Upper lobe of right lung (tissue), 1 donor: ENCODE measurements around the gene CGB8. TPM values are rescaled to one million over a fixed set of nuclear protein-coding genes. Genes with fewer than 3 reads are reported as not detected.
"Not testable (repeated sequence)": the region's sequence is repeated elsewhere in the genome, so short reads cannot be mapped to it uniquely, and the experiment has no call there.

Experiments
- ATAC-seq: fragments of 200-7000 bp; cut with Tn5 transposase; one replicate; pipeline ENCODE4 v1.9.1; 2020; ENCODE audit warnings: mild to moderate bottlenecking, moderate library complexity
- DNase-seq: peaks from one replicate; pipeline ENCODE4 v3.0.0-alpha.2; 2020
- H3K27ac ChIP-seq: fragments of 200-600 bp; one replicate; pipeline ENCODE4 v1.8.0; 2022
- H3K27me3 ChIP-seq: fragments of 200-600 bp; one replicate; pipeline ENCODE4 v1.8.0; 2022; ENCODE audit warnings: mild to moderate bottlenecking
- H3K36me3 ChIP-seq: fragments of 200-600 bp; one replicate; pipeline ENCODE4 v1.8.0; 2022
- H3K4me1 ChIP-seq: fragments of 200-600 bp; one replicate; pipeline ENCODE4 v1.8.0; 2022
- H3K4me3 ChIP-seq: fragments of 200-600 bp; one replicate; pipeline ENCODE4 v1.8.0; 2022; ENCODE audit warnings: mild to moderate bottlenecking
- H3K9me3 ChIP-seq: fragments of 200-600 bp; one replicate; pipeline ENCODE4 v1.8.0; 2022
- CTCF ChIP-seq: fragments of 200-600 bp; IDR thresholded peaks from one replicate; pipeline ENCODE4 v1.8.0; 2022; ENCODE audit warnings: antibody characterized with exemption
- intact Hi-C: fragments of 100-400 bp; cut with DNase I; formaldehyde crosslinking; loops from one replicate; pipeline ENCODE4 v1.11.0; 2022
- total RNA-seq: library from RNA; stranded (reverse); fragmentation: NEBNext Ultra II Directional; extraction: Animal tissue kit (Norgen Biotek cat#: 25700); gene quantifications from one replicate; pipeline ENCODE4 v1.2.1, GENCODE V29; 2021
- donor health status: DM: no; HTN: yes; CAD: no; lungs with severe emphysema.

The CGB8 gene
- total RNA-seq, 1 donor from 2014 or later = not detected

- Histone ChIP-seq H3K27ac (no peak overlapping the region), H3K4me1 (peaks cover 6% of the 10 kb centered on the region), H3K4me3 (no peak overlapping the region), H3K36me3 (no peaks in the 10 kb centered on the region), H3K9me3 (no peaks in the 10 kb centered on the region), H3K27me3 (no peaks in the 10 kb centered on the region)
- DNase-seq (no peak), ATAC-seq (no peak)
- TF ChIP-seq CTCF = no peak
- intact Hi-C loops = no loop called here
Measured at GRCh38 chr19:49080392-49080791, 31.5 kb upstream of the CGB8 start.

- DNase-seq = peak; percentile 85
- H3K36me3 ChIP-seq, H3K4me1 ChIP-seq, H3K4me3 ChIP-seq, H3K27ac ChIP-seq, H3K9me3 ChIP-seq, ATAC-seq, intact Hi-C loops: not testable (repeated sequence)
- H3K27me3 ChIP-seq = peaks cover 43% of the 10 kb centered on the region
- TF ChIP-seq CTCF = peak; percentile 67
Measured at GRCh38 chr19:49074869-49075268, 26.0 kb upstream of the CGB8 start.

GRCh38 chr19:49073514-49074378 is 24.8 kb upstream of the CGB8 start:
- Histone ChIP-seq H3K9me3 (no peaks in the 10 kb centered on the region), H3K27me3 (peaks cover 51% of the 10 kb centered on the region), H3K27ac (no peak overlapping the region), H3K4me3 (no peak overlapping the region), H3K36me3 (no peaks in the 10 kb centered on the region), H3K4me1 (no peaks in the 10 kb centered on the region)
- ATAC-seq (no peak), DNase-seq (no peak)
- intact Hi-C loops = no loop called here
- TF ChIP-seq CTCF = no peak

GRCh38 chr19:49071860-49072547 is 23.1 kb upstream of the CGB8 start:
- H3K27ac ChIP-seq = no peak overlapping the region
- no peaks in the 10 kb centered on the region for H3K4me1 ChIP-seq
- peak; percentile 44 for ATAC-seq
- DNase-seq = peak; percentile 71
- no peaks in the 10 kb centered on the region for H3K36me3 ChIP-seq
- no peaks in the 10 kb centered on the region for H3K9me3 ChIP-seq
- H3K27me3 ChIP-seq = peaks cover 64% of the 10 kb centered on the region
- no peak for TF ChIP-seq CTCF
- H3K4me3 ChIP-seq = no peak overlapping the region
- intact Hi-C loops = no loop called here

- H3K4me3 ChIP-seq = no peak overlapping the region
- no peaks in the 10 kb centered on the region for H3K9me3 ChIP-seq
- no peak for DNase-seq
- no peaks in the 10 kb centered on the region for H3K4me1 ChIP-seq
- ATAC-seq = no peak
- intact Hi-C loops = no loop called here
- H3K27me3 ChIP-seq = peaks cover 73% of the 10 kb centered on the region
- H3K36me3 ChIP-seq = no peaks in the 10 kb centered on the region
- TF ChIP-seq CTCF = no peak
- H3K27ac ChIP-seq = no peak overlapping the region
Measured at GRCh38 chr19:49070416-49070815, 21.5 kb upstream of the CGB8 start.
